HG02623 (cell line): ENCODE data around the gene SF3B1.
A peak's percentile ranks its signal among the peaks of the same experiment; 100 is the strongest.
"Not testable (repeated sequence)": the region's sequence is repeated elsewhere in the genome, so short reads cannot be mapped to it uniquely, and the experiment has no call there.

Experiments used
- ATAC-seq: cut with Tn5 transposase; IDR thresholded peaks from one replicate; pipeline ENCODE4 v1.9.1; 2021; ENCODE audit warnings: moderate library complexity; ENCODE audit not compliant: unreplicated experiment

The SF3B1 gene

GRCh38 chr2:197434541-197435513 is at the start of gene SF3B1:
Gene SF3B1, minus strand, starts transcription at chr2:197435028. Its CDS starts 29 bp downstream, at chr2:197434999.
- ATAC-seq = peak; percentile 91

GRCh38 chr2:197484248-197484647 is 49.4 kb upstream of the SF3B1 start:
- not testable (repeated sequence) for ATAC-seq

GRCh38 chr2:197480165-197481036 is 45.6 kb upstream of the SF3B1 start:
- no peak for ATAC-seq

GRCh38 chr2:197477797-197478196 is 43.0 kb upstream of the SF3B1 start:
- no peak for ATAC-seq

- no peak for ATAC-seq
Measured at GRCh38 chr2:197472166-197472565, 37.3 kb upstream of the SF3B1 start.

- ATAC-seq = no peak
Measured at GRCh38 chr2:197464175-197464574, 29.3 kb upstream of the SF3B1 start.

- no peak for ATAC-seq
Measured at GRCh38 chr2:197461057-197461456, 26.2 kb upstream of the SF3B1 start.

- no peak for ATAC-seq
Measured at GRCh38 chr2:197460649-197461048, 25.8 kb upstream of the SF3B1 start.

- ATAC-seq = no peak
Measured at GRCh38 chr2:197455428-197455827, 20.6 kb upstream of the SF3B1 start.

GRCh38 chr2:197454923-197455322 is 20.1 kb upstream of the SF3B1 start:
- ATAC-seq = no peak

GRCh38 chr2:197453914-197454398 is 19.1 kb upstream of the SF3B1 start:
- ATAC-seq = peak; percentile 16

- peak; percentile 96 for ATAC-seq
Measured at GRCh38 chr2:197453123-197453913, 18.5 kb upstream of the SF3B1 start, which contains the start of gene COQ10B. Gene COQ10B, plus strand, starts transcription at chr2:197453552. Its CDS starts 9 bp downstream, at chr2:197453561.

GRCh38 chr2:197452754-197453122 is 17.9 kb upstream of the SF3B1 start:
- no peak for ATAC-seq

GRCh38 chr2:197450935-197451358 is 16.1 kb upstream of the SF3B1 start:
- ATAC-seq = not testable (repeated sequence)

- no peak for ATAC-seq
Measured at GRCh38 chr2:197450465-197450864, 15.6 kb upstream of the SF3B1 start.

GRCh38 chr2:197446844-197447243 is 12.0 kb upstream of the SF3B1 start:
- no peak for ATAC-seq

- ATAC-seq = no peak
Measured at GRCh38 chr2:197445746-197446145, 10.9 kb upstream of the SF3B1 start.

GRCh38 chr2:197442857-197443256 is 8.0 kb upstream of the SF3B1 start:
- no peak for ATAC-seq

- no peak for ATAC-seq
Measured at GRCh38 chr2:197437380-197437779, 2.6 kb upstream of the SF3B1 start.

- no peak for ATAC-seq
Measured at GRCh38 chr2:197435598-197436420, 981 bp upstream of the SF3B1 start.
